Hypothalamus (tissue), 51 donors: Measurements from ENCODE around the gene FAM107B.

Source experiments
- DNase-seq, 51 donors: peaks; one replicate each; lab custom pipeline; 2025; lab: John Stamatoyannopoulos, UW

FAM107B gene

GRCh38 chr10:14564268-14564744 lies 210.4 kb downstream of the FAM107B start:
- DNase-seq: no peak

DNA sequence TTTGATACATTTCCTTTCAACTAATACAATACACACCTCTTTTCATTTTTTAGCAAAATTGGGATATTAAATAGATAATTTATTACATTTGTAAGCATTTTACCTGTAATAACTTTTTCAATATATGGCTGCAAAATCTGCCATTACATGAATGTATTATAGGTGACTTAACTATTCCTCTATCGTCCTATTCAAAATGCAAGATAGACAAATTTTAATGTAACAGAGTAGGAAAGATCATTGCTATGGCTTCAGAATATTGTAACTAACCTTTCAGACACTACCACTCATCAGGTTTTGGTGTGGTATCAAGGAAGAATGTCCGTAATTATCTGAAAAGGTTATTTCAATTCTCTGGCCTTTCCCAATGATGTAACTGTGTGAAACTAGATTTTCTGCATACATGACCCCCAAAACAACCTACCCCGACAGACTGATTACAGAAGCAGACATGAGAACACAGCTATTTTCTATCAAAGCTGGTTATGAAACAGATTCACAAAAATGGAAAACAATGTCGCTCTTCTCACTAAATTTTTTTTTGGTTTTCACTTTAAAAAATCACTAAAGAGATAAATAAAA lies 211.2 kb downstream of the FAM107B start:
- no peak for DNase-seq

DNA sequence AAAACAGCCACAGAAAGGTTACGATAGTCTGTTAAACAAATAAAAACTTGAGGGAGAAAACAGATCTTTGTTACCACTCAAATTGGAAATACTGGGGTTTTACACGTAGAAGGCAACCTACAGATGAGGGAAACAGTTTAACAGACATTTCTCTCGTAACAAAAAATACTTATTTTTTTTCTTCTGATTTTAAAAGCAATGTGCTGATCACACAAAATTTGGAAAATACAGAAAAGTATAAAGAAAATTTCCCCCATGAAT lies 211.7 kb downstream of the FAM107B start:
- DNase-seq: no peak

DNA sequence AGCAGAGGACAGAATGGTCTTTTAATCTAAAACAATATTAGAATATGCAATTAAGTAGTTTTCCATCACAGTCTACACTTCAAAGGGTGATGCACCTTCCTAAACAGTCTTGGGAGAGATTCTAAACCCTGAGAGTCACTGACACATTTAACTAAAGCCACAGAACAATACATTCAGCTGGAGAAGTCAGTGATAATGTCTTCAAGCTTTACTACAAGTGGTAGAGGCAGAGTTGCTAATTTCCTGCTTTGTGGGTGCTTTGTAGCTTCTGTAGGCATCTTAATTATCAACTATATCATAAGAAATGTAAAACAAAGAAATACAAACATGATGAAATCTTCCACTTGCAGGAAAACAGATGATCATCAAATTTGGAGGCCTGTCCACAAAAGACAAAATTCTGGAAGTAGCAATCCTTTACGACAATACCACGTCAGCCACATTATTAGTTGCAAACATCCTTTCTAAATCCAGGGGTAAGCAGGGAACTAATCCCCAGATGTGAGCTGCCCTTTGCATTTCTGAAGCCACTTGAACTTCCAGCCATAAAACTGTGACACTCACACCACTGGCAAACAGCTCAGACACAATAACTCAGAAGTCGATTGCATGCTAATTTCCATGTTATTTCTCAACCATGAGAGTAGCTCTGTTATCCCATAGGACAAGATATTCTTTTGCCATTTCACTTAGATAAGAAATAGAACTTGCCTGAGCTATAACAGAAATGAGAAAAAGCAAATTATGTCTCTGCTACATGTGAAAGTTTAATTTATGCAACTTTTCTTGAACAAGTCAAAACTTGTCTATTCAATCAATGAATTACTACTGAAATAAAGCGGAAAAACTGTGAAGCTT lies 212.2 kb downstream of the FAM107B start:
- DNase-seq: no peak

DNA sequence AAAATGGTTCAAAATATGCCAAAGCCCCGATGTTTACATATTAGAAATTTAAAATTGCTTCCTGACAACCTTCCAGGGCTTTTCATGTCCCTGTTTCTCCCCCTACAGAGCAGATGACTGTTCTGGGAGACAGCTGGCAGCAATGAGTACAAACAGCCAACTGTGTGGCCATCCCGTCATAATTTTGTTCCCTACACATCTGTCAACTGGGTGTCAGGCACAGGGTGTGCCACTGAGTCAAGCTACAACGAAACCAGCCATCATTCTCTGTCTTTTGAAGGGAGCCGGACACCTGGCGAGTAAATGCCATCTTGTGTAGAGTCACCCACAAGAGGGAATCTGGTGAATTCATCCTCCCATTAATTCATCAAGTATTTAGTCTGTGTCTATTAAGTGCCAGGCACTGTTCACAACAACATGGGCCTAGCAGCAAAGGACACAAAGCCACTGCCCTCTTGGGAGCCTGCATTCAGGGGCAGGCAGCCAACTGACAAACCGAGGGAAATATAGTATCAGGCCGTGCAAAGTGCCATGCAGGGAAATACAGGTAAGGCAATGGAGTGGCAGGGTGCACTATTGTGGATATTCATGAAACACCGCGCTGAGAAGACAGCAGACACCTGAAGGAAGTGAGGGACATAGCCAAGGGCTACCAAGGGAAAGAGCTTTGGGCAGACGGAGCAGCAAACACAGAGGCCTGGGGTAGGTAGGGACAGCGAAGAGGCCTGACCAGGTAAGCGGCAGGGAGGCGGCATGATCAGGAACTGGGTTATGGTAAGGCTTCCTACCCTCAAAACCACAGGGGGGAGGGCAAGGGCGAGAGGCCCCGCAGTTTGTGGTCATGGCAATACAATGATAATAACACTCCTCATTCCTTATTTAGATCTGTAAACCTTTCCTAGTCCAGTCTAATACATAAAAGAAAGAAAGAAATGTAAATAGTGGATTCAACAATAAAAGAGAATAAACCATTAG lies 213.6 kb downstream of the FAM107B start:
- peak in 17 of 51 donors; percentile 20 to 71 (median 43) for DNase-seq

- peak in 1 of 51 donors; percentile 49 for DNase-seq
Measured at GRCh38 chr10:14560274-14560673, 214.4 kb downstream of the FAM107B start.

DNA sequence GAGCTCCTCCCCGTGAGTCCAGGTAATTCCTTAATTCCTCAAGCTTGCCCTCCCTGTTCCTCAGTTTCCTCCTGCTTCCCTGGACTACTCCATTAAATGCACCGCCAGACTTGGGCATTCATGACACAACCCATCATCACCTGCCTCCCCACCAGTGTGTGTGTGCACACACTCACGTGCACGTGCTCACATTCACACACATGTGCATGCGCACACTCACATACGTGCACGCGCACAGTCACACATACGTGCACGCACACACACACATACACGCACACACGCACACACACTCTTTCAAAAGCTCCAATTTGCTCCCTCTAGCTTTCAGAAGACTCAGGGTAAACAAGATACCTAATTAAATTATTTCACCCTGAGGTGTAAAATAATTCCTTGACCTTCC lies 216.7 kb downstream of the FAM107B start:
- no peak for DNase-seq

DNA sequence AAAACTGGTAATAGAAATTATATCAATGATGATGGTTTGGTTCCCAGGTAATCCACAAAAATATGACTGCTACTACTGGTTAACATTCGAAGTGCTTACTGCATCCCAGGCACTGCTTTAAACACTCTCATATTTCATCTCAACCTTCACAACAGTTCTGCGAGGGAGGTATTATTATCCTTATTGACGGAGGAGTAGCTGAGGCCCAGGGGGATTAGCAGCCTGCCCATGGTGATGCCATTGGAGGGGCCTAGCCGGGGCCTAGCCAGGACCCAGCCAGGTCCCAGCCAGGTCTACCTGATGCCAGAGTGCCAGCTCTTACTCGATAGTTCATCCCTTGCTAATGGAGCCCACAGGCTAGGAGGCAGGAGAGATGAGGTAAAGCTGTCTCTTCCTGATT lies 217.1 kb downstream of the FAM107B start:
- DNase-seq: no peak

- peak in 4 of 51 donors; percentile 23 to 42 (median 31) for DNase-seq
Measured at GRCh38 chr10:14556285-14556956, 218.3 kb downstream of the FAM107B start.

GRCh38 chr10:14555807-14556206 lies 218.9 kb downstream of the FAM107B start:
- no peak for DNase-seq

- no peak for DNase-seq
Measured at GRCh38 chr10:14554491-14555205, 220.0 kb downstream of the FAM107B start.

- DNase-seq: no peak
Measured at GRCh38 chr10:14554091-14554490, 220.6 kb downstream of the FAM107B start.

DNA sequence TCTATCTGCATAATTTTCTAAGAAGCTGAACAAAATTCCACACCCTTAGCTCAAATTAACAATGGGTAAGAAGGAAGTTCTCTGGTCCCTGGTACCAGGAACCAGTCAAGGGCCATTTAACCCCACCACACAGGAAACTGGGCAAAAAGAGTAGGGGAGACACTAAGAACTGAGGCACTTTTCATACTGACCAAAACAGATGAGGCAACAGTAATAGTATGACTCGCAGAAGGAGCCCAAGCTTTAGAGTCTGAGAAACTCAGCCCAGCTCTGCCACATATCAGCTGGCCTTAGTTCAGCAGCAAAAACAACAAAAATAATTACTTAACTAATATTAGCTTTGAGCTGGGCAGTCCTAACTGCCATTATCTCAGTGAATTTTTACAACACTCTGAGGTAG lies 221.2 kb downstream of the FAM107B start:
- no peak for DNase-seq

- DNase-seq: no peak
Measured at GRCh38 chr10:14552015-14552414, 222.7 kb downstream of the FAM107B start.

- DNase-seq: no peak
Measured at GRCh38 chr10:14550471-14550981, 224.2 kb downstream of the FAM107B start.

DNA sequence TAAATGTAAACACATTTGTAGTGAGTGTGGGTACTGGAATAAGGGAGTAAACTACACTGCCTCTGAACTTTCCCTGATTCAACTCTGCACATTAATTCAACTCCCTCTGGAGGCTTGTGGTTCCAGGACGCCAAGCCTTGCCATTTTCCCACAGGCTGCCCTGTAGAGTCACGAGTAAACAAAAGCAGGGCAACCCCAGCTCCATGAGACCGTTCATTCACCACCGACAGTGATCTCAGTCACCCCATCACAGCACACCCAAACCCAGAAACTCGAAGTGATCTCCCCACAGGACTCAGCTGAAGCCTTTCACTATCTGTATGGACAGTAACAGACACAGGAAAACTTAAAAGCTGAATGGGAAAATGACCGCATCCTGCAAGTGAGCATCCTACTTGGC lies 225.2 kb downstream of the FAM107B start:
- peak in 4 of 51 donors; percentile 23 to 38 (median 36) for DNase-seq

GRCh38 chr10:14548970-14549369 lies 225.7 kb downstream of the FAM107B start:
- DNase-seq: no peak

GRCh38 chr10:14548474-14548873 lies 226.2 kb downstream of the FAM107B start:
- DNase-seq: no peak

- no peak for DNase-seq
Measured at GRCh38 chr10:14547816-14548215, 226.9 kb downstream of the FAM107B start.

- no peak for DNase-seq
Measured at GRCh38 chr10:14545827-14546226, 228.9 kb downstream of the FAM107B start.
